HG03159 (cell line): Measurements from ENCODE around the gene C6orf89.

Source experiments
- ATAC-seq: cut with Tn5 transposase; IDR thresholded peaks from one replicate; pipeline ENCODE4 v1.9.1; 2021; ENCODE audit warnings: mild to moderate bottlenecking, moderate library complexity; ENCODE audit not compliant: unreplicated experiment

Gene C6orf89

GRCh38 chr6:36852481-36853147, 33.1 kb upstream of the C6orf89 start:
- ATAC-seq: no peak

- ATAC-seq: no peak
Observed at GRCh38 chr6:36853325-36853724, 32.4 kb upstream of the C6orf89 start.

GRCh38 chr6:36855750-36856149, 30.0 kb upstream of the C6orf89 start:
- no peak for ATAC-seq

- no peak for ATAC-seq
Observed at GRCh38 chr6:36856277-36856676, 29.5 kb upstream of the C6orf89 start.

- ATAC-seq: no peak
Observed at GRCh38 chr6:36857325-36857724, 28.4 kb upstream of the C6orf89 start.

GRCh38 chr6:36858407-36858981, 27.3 kb upstream of the C6orf89 start:
- no peak for ATAC-seq

GRCh38 chr6:36860126-36860525, 25.6 kb upstream of the C6orf89 start:
- ATAC-seq: no peak

- ATAC-seq: no peak
Observed at GRCh38 chr6:36862164-36862847, 23.4 kb upstream of the C6orf89 start.

- ATAC-seq: no peak
Observed at GRCh38 chr6:36862848-36863382, 22.8 kb upstream of the C6orf89 start.

GRCh38 chr6:36863670-36864540, 21.8 kb upstream of the C6orf89 start:
- no peak for ATAC-seq

GRCh38 chr6:36865835-36866234, 19.9 kb upstream of the C6orf89 start:
- ATAC-seq: no peak

GRCh38 chr6:36867471-36868224, 18.1 kb upstream of the C6orf89 start:
- no peak for ATAC-seq

- ATAC-seq: no peak
Observed at GRCh38 chr6:36871686-36872085, 14.1 kb upstream of the C6orf89 start.

- no peak for ATAC-seq
Observed at GRCh38 chr6:36873115-36873514, 12.6 kb upstream of the C6orf89 start.

- ATAC-seq: no peak
Observed at GRCh38 chr6:36873612-36874442, 11.9 kb upstream of the C6orf89 start.

GRCh38 chr6:36874443-36875249, 11.1 kb upstream of the C6orf89 start, which contains the start of gene PPIL1:
Gene PPIL1 (minus strand): TSS chr6:36874803. CDS start chr6:36874772, 31 bp downstream.
- peak; percentile 85 for ATAC-seq

- no peak for ATAC-seq
Observed at GRCh38 chr6:36875250-36875633, 10.5 kb upstream of the C6orf89 start.

- ATAC-seq: no peak
Observed at GRCh38 chr6:36884610-36885009, 1.1 kb upstream of the C6orf89 start.
